ENCODE data around the gene LINC01488. TPM values are rescaled to one million over a fixed set of nuclear protein-coding genes. Genes with fewer than 3 reads are reported as not detected.

Gene LINC01488
- total RNA-seq, 2 experiments from 2014 or later: not detected

GRCh38 chr11:69451289-69451688 lies 30.2 kb upstream of the LINC01488 start:
- Histone ChIP-seq H3K4me1 (ENCODE audit: insufficient read depth, low read length) (no peaks in the 10 kb centered on the region), H3K9me3 (ENCODE audit: control insufficient read depth in 1 of 2, insufficient read depth in 1 of 2, low read length in 2 of 2) (peaks cover 0 to 18% of the 10 kb centered on the region in 2 experiments), H3K27ac (ENCODE audit: low read depth in 1 of 2, low read length in 2 of 2) (no peak overlapping the region), H3K27me3 (ENCODE audit: control insufficient read depth in 1 of 2, insufficient read depth in 2 of 2, low read length in 2 of 2) (peaks cover 12 to 22% of the 10 kb centered on the region in 2 experiments), H3K36me3 (ENCODE audit: insufficient read depth, low read length) (no peaks in the 10 kb centered on the region), H3K4me3 (ENCODE audit: low read length) (no peak overlapping the region)
- Mint-ChIP-seq H3K9me3 (no peaks in the 10 kb centered on the region), H3K4me3 (no peak overlapping the region), H3K36me3 (ENCODE audit: low read depth) (no peaks in the 10 kb centered on the region), H3K4me1 (ENCODE audit: low read depth) (no peaks in the 10 kb centered on the region), H3K27me3 (peaks cover 24% of the 10 kb centered on the region), H3K27ac (no peak overlapping the region)
- intact Hi-C loops (cut with DNase I, micrococcal nuclease): no loop called here
- DNase-seq (no peak), ATAC-seq (ENCODE audit: poor library complexity) (no peak)
- ChIA-PET POLR2A (no interaction called here), CTCF (no interaction called here)
- TF ChIP-seq CTCF (IDR thresholded peaks at IDR 0.05): no peak

- H3K27ac Mint-ChIP-seq: no peak overlapping the region
These were observed 29.1 kb upstream of the LINC01488 start for GRCh38 chr11:69452206-69452987.

GRCh38 chr11:69453151-69453550 lies 28.3 kb upstream of the LINC01488 start:
- Histone ChIP-seq H3K27me3 (ENCODE audit: control insufficient read depth in 1 of 2, insufficient read depth in 2 of 2, low read length in 2 of 2) (peaks cover 12 to 22% of the 10 kb centered on the region in 2 experiments), H3K9me3 (ENCODE audit: control insufficient read depth in 1 of 2, insufficient read depth in 1 of 2, low read length in 2 of 2) (peaks cover 17 to 25% of the 10 kb centered on the region in 2 experiments), H3K4me3 (ENCODE audit: low read length) (no peak overlapping the region), H3K4me1 (ENCODE audit: insufficient read depth, low read length) (no peaks in the 10 kb centered on the region), H3K36me3 (ENCODE audit: insufficient read depth, low read length) (no peaks in the 10 kb centered on the region), H3K27ac (ENCODE audit: low read depth in 1 of 2, low read length in 2 of 2) (no peak overlapping the region)
- CTCF ChIA-PET: no interaction called here
- Mint-ChIP-seq H3K4me1 (ENCODE audit: low read depth) (no peaks in the 10 kb centered on the region), H3K9me3 (peaks cover 4% of the 10 kb centered on the region), H3K4me3 (no peak overlapping the region), H3K27ac (no peak overlapping the region), H3K27me3 (peaks cover 19% of the 10 kb centered on the region), H3K36me3 (ENCODE audit: low read depth) (no peaks in the 10 kb centered on the region)
- intact Hi-C loops (cut with DNase I, micrococcal nuclease): no loop called here
- ATAC-seq (ENCODE audit: poor library complexity): no peak
- no peak for TF ChIP-seq CTCF (IDR thresholded peaks at IDR 0.05)
- no peak for DNase-seq
- POLR2A ChIA-PET: no interaction called here

More at GRCh38 chr11:69452206-69452987, 29.1 kb upstream of the LINC01488 start:
- Mint-ChIP-seq H3K27me3 (peaks cover 20% of the 10 kb centered on the region), H3K9me3 (peaks cover 2% of the 10 kb centered on the region), H3K4me3 (no peak overlapping the region), H3K4me1 (ENCODE audit: low read depth) (no peaks in the 10 kb centered on the region), H3K36me3 (ENCODE audit: low read depth) (no peaks in the 10 kb centered on the region)
- H3K27me3 ChIP-seq (ENCODE audit: control insufficient read depth in 1 of 2, insufficient read depth in 2 of 2, low read length in 2 of 2): peaks cover 12 to 22% of the 10 kb centered on the region in 2 experiments
- no peaks in the 10 kb centered on the region for H3K4me1 ChIP-seq (ENCODE audit: insufficient read depth, low read length)
- H3K9me3 ChIP-seq (ENCODE audit: control insufficient read depth in 1 of 2, insufficient read depth in 1 of 2, low read length in 2 of 2): peaks cover 9 to 25% of the 10 kb centered on the region in 2 experiments
- ATAC-seq (ENCODE audit: poor library complexity) (no peak), DNase-seq (no peak)
- no peak overlapping the region for H3K27ac ChIP-seq (ENCODE audit: low read depth in 1 of 2, low read length in 2 of 2)
- POLR2A ChIA-PET: no interaction called here
- CTCF ChIA-PET: no interaction called here
- H3K4me3 ChIP-seq (ENCODE audit: low read length): no peak overlapping the region
- TF ChIP-seq CTCF (IDR thresholded peaks at IDR 0.05): no peak
- no peaks in the 10 kb centered on the region for H3K36me3 ChIP-seq (ENCODE audit: insufficient read depth, low read length)
- intact Hi-C loops (cut with DNase I, micrococcal nuclease): no loop called here

Measured in CD4-positive, alpha-beta T cell (primary cell).